NCI-H2107 treated with DMSO at 0.1 percent for 48 hours (cell line): ENCODE data around the gene NEK7.
"Not testable (repeated sequence)": the region's sequence is repeated elsewhere in the genome, so short reads cannot be mapped to it uniquely, and the experiment has no call there.

ENCODE experiments used
- DNase-seq: peaks from one replicate; lab custom pipeline; 2025; ENCODE audit not compliant: unreplicated experiment; lab: John Stamatoyannopoulos, UW

NEK7 gene

DNA sequence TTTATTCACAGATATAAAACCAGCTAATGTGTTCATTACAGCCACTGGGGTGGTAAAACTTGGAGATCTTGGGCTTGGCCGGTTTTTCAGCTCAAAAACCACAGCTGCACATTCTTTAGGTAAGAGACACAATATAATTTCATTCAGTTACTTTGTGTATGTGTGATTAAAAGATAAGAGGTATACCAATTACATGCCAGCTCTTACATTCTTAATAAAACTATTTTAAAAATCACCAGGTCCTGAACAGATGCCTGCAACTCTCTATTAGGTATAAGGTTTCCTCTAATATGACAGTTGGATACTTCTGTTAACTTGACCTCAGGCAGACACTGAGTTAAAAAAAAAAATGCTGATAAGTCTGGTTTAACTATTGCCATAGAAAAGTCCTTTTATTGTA is 122.1 kb downstream of the NEK7 start:
- DNase-seq = no peak

GRCh38 chr1:198280080-198280479 is 123.3 kb downstream of the NEK7 start:
- DNase-seq = no peak

DNA sequence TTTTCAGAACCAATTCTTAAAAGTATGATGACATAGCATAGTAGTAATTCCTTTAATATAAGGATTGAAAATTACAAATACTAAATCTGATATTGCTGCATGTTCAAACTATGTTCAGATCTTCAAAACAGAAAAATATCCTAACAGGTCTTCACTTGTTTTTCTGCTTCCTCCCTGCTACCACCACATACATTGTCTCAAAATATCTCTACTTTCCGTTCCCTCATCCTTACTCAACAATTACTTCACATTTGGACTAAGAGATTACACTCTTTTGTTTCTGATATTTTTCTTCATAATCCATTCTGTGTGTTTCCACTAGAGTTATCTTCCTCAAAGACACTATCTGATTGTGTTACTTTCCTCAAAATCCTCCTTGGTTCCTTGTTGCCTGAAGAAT is 125.1 kb downstream of the NEK7 start:
- DNase-seq = no peak

GRCh38 chr1:198283222-198283621 is 126.4 kb downstream of the NEK7 start:
- no peak for DNase-seq

- peak; percentile 50 for DNase-seq
Measured at GRCh38 chr1:198287916-198288315, 131.1 kb downstream of the NEK7 start.

GRCh38 chr1:198290089-198290683 is 133.4 kb downstream of the NEK7 start:
- no peak for DNase-seq

GRCh38 chr1:198291036-198291435 is 134.2 kb downstream of the NEK7 start:
- no peak for DNase-seq

- DNase-seq = no peak
Measured at GRCh38 chr1:198291924-198292323, 135.1 kb downstream of the NEK7 start.

GRCh38 chr1:198295225-198295624 is 138.4 kb downstream of the NEK7 start:
- DNase-seq = no peak

DNA sequence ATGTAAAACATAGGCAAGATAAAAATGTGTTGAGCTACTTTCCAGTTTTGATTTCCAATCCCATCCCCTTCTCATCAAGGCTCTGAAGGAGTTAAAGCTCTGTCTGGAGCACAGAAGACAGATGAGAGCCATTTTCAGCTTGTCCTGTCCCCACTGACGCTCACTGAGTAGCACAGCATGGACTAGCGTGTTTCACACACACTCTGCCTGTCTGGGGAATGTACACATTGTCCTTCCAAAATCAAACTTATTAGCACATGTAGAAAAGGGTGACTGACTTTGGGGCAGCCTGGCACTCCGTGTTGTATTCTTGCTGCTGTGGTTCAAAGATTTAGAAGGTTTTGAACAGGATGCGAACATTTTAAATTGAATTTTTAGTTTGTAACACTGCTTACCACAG is 139.2 kb downstream of the NEK7 start:
- DNase-seq = no peak

DNA sequence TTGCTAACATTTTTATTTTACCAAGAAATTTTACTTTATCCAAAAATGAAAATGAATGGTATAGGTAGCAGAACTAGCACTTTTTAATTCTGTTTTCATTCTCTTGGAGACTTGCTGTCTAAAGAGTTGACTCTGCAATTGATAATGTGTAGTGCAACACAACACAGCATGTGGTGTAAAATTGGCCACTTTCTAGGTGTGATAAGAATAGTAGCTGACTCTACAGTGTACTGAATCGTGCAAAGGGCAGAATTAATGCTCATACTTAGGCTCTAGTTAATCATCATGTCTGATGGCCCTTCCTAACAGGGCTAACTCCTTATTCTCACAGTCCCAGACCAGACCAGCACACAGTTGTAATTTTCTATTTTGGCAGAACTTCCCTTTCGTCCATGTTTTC is 140.5 kb downstream of the NEK7 start:
- no peak for DNase-seq

DNA sequence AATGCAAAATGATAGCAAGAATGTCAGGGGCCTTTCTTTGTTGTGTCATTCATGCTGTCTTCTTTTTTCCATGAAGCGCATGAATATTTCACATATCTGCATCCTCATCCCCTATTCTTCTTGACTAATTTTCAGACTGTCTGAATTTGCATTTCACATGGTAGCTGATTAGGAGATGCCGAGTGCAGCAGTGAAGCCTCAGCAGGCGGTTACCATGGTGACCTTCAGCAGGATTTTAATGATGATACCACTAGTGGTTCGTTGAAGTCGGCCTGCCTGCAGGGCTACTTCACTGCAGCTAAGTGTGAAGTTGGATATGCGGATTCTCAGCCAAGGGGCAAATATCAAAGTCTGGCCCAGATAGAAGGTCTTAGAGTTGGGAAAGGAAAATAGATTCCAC is 141.8 kb downstream of the NEK7 start:
- DNase-seq = no peak

- no peak for DNase-seq
Measured at GRCh38 chr1:198300451-198300850, 143.7 kb downstream of the NEK7 start.

- no peak for DNase-seq
Measured at GRCh38 chr1:198304431-198304830, 147.6 kb downstream of the NEK7 start.

GRCh38 chr1:198314817-198315216 is 158.0 kb downstream of the NEK7 start:
- not testable (repeated sequence) for DNase-seq

GRCh38 chr1:198315331-198315730 is 158.5 kb downstream of the NEK7 start:
- DNase-seq = not testable (repeated sequence)

DNA sequence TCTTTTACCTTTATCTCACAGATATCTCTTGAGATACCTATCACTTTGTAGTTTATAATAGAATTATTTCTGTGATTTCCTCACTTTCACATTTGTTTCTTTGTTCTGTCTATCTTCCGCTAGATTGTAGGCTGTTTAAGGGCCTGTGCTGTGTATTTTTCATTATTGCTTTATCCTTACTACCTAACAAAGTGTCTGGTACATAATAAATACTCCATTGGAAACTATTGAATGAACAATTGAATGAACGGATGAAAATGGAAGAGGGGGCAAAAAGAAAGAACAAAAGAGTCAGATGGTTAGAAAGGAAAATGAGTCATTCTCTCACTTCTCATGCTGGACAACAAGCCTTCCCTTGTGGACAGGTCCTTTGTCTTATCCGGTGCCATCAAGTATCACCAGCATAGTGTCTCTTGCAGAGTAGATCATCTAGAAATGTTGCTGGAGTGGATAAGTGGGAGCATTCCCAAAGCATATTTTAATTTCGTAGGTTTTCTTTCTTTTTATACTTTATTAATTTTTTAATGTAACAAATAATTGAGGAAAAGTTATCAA is 159.8 kb downstream of the NEK7 start:
- DNase-seq = no peak

DNA sequence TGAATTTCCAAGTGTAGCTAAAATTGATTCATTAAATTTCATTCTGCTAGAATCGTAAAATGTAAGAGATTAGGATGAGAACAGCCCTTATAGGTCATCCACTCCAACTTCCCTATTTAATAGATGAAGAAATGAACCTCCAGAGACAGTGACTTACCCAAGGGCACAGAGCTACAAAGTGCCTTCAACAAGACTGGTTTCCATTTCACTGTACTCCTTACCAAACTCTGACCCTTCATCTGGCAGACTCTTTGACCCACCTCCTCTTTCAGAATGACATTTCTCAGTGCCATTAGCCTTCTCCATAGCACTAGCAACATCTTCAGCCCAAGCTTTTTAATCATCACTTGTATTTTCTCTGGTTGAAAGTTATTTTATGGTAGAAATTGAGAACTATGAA is 161.3 kb downstream of the NEK7 start:
- DNase-seq = no peak

DNA sequence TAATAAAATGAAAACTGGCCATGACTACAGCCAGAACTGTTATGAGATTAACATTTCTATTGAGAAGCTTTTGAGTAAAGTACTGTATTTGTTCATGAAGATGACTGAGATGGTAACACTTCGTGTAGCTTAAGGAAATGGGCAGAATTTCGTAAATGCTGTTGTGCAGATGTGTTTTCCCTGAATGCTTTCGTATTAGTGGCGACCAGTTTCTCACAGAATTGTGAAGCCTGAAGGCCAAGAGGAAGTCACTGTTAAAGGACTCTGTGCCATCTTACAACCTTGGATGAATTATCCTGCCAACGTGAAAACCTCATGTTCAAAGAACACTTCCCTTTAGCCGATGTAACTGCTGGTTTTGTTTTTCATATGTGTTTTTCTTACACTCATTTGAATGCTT is 164.0 kb downstream of the NEK7 start:
- no peak for DNase-seq

- no peak for DNase-seq
Measured at GRCh38 chr1:198326232-198326631, 169.4 kb downstream of the NEK7 start.

- no peak for DNase-seq
Measured at GRCh38 chr1:198326915-198327314, 170.1 kb downstream of the NEK7 start.

GRCh38 chr1:198328458-198329032 is 171.7 kb downstream of the NEK7 start:
- no peak for DNase-seq
